Inflammatory macrophage (primary cell): ENCODE measurements around the gene DMBX1.

Source experiments
- DNase-seq, 2 donors: peaks; one replicate each; pipeline ENCODE4 v3.0.0-alpha.2; 2020 to 2022
- total RNA-seq, 18 experiments: gene quantifications; one replicate each; lab custom pipeline; 2026; ENCODE audit warnings: mixed read lengths in 6 of 18, inconsistent platforms in 2 of 18; lab: John Stamatoyannopoulos, UW

DMBX1 gene
- total RNA-seq = 0 to 0.27 (median 0.06) reads per million in 18 experiments

DNA sequence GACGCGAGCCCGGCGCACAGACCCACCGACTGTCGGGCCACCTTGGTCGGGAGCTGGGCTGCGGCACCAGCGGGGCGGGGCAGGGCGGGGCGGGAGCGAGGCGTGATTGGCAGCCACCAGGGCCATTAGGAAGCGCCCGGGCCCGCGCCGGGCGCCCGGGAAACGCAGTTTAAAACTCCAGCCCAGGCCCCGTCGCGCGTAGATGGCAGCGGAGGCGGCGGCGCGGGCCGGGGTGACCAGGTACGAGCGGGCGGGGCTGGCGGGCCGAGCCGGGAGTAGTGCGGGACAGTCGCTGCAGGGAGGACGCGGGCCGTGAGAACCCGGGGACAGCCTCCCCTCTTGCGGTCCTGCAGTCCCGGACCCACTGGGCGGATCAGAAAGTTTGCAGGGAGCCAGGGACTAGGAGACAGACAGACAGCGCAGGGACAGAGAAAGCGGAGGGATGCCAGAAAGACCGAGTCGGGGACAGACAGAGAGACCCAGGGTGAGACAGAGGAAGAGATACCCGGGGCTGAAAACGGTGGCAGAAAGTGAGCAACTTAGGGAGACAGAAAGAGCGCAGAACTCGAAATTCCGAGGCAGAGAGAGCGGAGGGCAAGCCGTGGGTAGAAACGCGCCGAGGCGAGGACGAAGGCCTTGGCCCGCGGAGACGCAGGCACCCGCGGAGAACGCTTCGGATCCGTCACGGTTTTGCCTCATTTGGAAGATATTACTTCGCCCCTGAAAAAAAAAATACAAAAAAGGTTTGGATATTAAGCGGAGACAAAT is at the start of gene DMBX1:
Gene DMBX1 (plus strand): TSS at position 199 of the 768 bp plus-strand sequence. CDS start 17,175 bp downstream, outside the sequence.
- peak; percentile 19 to 33 for DNase-seq

DNA sequence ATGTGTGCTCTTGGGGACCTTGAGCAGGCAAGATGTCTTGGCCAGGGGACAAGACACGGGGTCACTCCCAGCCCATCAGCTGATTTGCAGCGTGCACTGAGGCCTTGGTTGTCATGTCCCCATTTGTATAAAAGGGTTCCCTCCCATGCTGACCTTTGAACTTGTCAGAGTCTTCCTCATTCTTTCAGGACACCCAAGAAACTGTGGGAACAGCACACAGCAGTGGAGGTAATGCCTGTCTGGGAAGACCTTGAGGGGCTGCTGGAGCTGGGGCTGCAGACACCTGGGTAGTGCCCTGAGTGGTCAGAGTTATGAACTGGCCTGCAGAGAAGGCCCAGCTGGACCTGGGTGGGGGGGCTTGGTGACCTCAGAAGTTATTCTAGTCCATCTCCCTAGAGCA is 49.2 kb upstream of the DMBX1 start:
- DNase-seq = no peak

DNA sequence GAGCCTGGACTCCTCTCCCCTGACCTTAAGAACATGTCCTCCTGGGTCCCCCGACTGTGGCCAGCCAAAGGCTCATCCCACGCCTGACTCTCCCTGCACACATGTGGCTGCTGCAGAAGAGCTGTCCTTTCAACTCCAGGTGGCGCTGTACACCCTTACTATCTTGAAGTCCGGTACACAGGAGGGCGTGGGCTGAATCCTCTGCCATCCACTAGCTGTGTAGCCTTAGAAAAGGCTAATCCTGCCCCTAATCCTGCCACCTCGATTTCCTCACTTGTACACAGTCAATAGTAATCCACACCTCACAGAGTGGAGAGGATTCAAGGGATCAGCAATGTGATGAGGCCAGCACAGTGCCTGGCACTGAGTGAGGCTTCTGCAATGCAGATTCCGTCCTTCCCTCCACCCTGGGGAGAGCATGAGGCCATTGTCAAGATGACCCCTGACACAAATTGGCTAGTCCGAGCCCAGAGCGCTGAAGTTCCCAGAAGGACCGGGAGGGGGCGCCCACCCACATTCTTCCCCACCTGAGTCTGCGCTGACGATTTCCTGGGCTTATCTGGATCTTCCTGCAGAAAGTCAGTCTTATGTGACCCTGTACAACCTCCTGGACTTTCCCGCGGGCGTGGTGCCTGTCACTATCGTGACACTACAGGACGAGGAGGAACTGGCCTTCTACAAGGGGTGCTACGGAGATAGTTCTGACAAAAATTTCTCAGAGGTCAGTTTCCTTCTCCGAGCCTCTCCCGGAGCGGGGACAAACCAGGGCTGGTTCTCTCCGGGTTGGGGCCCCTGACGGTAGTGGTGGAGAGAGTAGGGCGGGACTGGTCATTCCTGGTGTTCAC is 47.1 kb upstream of the DMBX1 start:
- peak; percentile 65 to 66 for DNase-seq

DNA sequence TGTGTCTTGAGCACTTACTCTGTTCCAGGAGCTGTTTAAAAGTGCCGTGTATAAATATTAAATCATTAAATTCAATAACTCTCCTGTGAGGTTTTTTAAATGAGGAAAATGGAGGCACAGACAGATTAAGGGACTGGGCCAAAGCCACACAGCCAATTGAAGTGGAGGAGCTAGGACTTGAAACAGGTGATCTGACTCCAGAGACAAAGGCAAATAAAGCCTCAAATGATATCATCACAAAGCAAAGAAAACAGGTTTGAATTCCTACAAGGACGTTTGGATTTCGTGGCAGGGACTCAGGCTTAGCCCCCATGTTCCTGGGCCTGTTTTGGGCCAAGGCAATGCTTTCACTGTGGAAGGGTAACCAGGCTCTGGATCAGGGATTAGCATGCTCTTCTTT is 45.2 kb upstream of the DMBX1 start:
- DNase-seq = no peak

DNA sequence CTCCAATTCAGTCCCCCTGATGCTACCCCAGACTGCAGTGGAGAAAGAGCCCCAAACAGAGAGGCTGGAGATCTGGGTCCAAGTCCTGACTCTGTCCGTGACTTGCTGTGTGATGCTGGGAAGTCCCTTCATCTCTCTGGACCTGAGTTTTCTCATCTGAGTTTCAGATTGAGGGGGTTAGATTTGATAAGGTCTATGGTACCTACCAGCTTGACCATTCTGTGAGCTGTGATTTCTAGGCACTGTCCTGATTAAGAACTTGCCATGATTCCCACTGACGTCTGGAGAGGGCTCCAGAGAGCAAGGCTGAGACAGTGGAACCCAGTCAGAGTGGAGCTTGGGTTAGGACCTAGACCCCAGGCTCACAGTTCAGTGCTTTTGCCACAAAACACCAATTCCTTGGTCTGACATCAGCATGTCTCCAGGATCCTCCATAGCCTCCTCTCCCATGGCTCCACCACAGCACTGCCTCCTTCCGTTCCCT is 43.8 kb upstream of the DMBX1 start:
- DNase-seq = no peak

DNA sequence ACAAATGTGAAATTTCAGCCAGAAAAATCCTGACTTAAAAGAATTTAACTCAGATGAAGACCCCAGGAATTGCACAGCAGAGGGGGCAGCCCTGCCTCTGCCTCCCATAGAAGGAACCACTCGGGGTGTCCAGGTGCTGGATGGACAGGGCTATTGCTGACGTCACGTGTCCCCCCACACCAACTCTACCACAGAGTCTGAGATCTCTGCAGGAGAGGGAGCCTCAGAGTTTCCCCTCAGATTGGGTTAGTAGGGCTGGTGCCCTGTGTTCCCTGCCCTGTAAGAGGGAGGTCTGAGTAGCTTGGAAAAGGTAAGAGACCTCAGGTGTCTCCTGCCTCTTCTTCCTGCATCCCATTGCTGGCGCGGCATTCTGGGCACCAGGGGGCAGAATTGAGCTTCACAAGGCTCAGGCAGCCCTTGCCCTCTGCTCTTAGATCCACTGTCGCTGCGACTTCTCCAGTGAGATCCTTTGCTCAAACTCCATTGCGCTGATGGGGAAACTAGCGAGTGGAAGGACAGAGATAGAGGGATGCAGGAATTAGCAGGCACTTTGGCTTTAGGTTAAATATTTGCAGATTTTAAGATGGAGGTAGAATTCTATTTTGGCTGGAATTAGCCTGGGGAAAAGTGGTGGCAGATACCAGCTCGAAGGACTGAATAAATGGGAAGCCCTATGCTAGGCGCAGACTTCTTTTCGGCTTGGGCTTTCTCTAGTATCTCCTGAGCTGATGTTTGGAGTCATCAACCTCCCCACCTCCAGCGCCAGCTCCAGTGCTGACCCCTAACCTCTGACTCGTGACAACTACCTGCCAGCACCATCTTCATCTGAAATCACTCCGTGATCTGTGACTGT is 42.8 kb upstream of the DMBX1 start:
- peak; percentile 78 to 84 for DNase-seq

DNA sequence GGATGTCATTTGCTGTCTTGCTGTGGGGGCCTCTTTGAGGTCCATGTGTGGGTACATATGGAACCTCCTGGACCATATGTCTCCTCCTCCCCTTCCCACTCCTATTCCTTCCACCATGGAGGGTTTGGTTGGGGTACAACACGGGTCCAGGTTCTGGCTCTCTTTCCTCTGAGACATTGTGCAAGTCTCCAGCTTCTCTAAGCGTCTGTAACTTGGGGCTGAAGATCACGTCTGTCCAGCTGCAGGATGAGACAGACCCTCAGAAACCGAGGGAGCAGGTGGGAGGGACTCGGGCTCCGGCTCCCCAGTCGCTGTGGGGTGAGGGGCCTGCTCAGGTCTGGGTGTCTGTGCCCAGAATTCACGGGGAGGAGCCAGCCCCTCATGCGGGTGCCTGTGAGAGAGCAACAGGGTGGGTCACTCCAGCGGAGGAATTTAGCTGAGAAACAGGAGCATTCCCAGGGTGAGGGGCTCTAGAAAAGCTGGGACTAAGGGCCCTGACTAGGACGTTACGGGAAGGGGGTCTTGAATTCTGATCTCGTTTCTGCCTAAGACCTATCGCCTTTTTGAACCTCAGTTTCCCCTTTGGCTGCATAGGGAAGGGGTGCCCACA is 42.0 kb upstream of the DMBX1 start:
- no peak for DNase-seq

DNA sequence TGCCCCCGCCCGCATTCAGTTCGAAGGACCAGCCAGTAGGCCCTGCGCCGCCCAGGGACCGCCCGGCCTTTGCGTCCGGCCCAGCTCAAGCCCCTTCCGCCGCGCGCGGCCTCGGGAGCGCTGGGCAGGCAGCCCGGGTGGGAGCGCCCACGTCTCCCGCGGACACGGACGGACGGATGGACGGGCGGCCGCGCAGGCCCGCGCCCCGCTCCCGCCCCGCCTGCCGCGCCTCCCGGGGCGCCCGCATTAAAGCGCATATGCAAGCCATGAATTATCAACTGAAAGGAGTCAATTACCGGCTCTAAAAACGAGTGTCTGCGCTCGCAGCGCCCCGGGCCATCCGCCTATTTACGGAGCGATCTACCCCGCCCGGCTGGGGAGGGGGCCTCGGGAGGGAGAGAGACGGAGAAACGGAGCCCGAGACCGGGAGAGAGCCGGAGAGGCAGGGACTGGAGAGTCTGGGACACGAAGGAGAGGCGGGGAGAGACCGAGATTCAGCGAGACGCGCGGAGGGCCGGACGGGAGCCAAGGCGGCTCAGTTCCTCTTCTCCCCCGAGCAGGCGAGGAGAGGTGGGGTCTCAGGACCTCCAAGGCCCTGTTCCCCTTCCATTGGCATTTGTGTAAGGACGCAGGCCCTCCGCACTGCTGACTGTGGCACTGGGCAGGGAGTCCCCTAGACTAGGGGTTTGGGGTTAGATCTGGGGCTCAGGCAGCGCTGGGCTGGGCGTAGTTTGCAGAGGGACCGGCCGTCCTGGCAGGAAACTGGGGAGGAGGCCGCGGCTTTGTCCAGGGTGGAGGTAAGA is 41.3 kb upstream of the DMBX1 start:
- DNase-seq = no peak

DNA sequence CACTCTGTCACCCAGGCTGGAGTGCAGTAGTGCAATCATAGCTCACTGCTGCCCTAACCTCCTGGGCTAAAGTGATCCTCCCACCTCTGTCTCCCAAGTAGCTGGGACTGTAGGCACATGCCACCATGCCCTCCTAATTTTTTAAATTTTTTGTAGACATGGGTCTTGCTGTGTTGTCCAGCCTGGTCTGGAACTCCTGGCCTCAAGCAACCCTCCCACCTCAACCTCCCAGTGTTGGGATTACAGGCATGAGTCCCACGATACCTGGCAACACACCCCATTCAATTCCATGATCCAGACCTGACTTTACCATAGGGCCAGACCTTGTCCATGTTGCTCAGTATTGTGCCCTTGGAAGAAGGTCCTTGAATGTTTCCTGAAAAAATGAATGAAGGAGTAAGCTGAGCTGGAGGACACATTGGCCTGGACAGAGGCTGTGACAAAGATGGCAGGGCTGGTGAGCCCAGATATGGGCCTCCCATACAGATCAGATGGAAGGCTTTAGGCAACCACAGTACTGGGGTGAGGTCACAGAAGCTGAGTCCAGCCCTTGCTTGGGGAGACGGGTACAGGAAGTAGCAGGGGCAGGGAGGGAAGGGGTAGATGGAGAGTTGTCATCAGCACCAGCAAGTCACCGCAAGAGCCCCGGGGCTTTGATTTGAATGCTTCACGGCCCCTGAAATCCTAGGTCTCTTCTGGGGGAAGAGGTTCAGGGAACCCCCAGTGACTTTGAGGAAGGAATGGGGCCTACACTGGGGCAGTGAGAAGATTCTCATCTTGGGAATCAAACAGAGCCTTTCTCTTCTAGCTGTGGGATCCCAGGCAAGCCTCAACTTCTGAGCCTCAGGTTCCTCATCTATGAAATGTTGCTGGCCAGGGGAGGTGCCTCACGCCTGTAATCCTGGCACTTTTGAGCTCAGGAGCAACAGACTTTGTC is 40.1 kb upstream of the DMBX1 start:
- DNase-seq = peak in 1 of 2 donors; percentile 38

DNA sequence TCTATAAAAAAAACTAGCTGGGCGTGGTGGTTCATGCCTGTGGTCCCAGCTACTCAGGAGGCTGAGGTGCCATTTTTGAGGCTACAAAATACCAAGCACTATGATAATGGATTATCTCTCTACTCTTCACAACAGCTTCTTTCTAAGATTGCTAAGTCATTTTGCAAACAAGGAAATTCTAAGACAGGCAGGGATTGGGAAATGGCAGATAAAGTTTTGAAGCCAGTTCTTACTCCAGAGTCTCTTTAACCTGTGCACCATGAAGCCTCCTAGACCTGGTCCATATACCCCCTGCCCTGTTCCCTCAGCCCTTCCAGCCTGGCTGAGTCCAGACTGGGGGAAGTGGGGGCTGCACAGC is 39.5 kb upstream of the DMBX1 start:
- no peak for DNase-seq

DNA sequence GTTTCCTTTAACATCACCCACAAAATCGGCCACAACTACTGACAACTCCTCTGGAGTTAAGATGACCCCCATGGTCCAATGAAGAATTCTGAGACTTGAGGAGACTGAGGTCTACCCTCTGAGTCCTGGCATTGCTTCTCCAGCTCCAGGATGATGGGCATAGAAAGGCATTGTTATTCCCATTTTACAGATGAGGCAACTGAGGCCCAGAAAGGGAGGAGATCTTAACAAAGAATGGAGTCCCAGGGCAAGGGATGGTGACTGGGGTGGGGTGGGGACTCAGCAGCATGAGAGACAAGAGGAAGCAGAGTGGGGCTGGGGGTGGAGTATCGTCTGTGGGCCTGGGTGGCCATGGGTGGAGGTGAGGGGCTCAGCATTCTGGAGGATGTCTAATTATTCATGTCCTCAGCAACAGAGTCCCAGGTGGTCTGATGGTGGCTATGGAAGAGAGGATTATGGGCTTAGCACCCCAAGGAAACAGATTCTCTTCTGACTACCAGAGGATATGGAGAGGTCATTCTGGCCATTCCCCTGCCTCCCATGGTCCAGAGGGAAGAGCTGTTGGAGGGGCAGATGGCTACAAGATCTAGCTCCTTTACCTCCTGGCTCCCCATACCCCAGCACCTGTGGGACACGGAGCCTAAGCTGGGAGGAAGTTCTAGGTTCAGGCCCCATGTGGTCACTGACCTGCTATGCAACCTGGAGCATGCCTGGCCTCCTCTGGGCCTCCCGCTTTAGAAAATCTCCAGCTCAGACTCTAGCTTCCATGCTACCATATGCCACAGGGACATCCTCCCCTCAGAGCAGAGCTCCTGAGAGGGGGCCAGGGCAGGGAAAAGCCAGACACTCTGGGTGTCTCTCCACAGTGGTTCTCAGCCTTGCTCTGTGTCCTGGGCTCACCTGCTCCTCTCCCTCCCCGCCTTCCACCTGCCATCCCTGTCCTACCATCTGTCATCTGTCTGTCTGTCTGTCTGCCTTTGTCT is 37.4 kb upstream of the DMBX1 start:
- DNase-seq = no peak

DNA sequence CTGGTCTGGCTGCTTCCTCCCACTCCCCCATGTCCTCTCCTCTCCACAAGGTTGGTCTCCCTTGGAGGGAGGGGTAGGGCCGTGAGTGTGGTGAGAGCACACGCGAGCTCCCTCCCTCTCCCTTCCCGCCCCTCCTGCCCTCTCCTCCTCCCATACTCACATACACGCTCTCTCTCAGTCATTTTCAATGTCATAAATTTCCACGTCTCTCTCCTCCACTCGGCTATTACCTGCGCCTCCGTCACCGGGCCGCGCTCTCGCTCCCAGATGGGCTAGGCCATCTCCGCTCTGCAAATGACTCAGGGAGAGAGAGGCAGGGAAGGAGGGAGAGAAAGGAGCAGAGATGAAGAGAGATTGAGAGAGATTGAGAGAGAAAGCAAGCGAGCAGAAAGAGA is 36.7 kb upstream of the DMBX1 start:
- no peak for DNase-seq

DNA sequence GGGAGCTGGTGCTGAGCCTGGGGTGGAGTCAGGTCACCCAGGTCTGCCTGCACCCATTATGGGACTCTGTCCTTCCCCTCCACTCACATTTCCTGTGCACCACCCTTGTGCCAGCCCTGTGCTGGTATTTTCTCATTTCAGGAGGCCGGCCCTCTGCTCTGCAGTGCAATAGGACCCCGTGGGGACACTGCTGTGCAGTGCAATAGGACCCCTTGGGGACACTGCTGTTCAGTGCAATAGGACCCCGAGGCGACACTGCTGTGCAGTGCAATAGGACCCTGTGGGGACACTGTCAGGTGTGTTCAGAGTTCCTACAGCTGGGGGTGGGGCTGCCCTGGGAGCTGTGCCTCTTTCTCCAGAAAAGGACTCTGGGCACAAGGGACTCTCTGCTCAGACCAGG is 36.2 kb upstream of the DMBX1 start:
- no peak for DNase-seq

DNA sequence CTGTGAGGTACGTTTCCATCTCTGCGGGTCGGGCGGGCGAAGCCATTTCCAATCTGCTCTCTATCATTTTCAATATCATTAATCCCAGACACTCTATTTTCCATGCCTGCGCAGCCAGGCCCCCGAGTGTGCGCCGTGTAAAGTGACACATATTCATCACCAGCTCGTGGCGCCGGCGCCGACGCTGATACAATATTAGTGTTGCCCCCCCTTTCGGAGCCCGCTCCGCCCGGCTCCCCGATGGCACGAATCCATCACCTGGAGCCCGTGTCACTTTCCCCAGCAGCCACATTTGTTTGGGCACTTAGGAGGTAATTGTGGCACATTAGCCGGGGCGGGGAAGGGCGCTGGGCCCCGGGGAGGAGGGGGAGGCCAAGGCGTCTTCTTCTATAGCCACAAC is 33.7 kb upstream of the DMBX1 start:
- no peak for DNase-seq

DNA sequence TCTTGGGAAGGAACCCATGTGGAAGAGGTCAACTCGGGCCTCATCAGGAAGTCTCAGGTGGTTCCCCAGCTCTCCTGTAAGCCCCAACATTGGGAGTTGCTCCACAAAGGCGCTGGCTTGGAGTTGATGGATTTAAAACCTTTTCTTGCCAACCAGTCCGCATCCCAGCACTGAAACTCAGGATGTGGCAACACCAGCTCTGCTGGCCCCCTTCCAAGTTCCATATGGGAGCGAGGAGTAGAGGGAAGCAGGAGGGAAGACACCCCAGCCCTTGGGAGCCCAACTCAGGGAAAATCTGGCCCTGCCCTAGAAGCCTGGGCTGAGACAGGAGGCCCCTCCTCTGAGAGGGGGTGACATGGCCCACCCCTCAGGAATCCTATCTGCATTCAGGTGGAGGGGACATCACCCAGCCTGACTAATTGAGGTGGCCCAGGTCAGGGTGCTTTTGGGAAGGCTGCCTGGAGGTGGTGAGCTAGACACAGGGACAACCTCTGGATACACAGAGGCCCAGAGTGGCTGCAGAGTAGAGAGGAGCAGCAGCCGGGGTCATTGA is 33.1 kb upstream of the DMBX1 start:
- DNase-seq = no peak

DNA sequence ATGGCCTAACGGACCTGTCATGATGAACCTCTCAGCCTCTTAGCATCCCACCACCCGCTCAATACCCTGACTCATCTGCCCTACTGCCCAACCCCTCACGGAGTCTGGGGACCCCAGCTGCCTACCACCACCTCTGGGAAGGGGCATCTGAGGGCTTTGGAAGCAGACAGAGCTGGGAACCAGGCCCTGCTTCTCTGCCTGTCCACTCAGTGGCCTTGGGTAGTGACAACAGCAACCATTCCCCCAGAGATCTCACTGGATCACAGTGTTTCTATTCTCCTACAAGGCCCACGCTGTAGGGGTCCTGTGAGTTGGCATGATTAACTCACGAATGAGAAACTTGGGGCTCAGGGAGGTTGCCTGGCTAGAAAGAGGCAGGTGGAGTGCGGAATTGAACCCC is 32.5 kb upstream of the DMBX1 start:
- no peak for DNase-seq

DNA sequence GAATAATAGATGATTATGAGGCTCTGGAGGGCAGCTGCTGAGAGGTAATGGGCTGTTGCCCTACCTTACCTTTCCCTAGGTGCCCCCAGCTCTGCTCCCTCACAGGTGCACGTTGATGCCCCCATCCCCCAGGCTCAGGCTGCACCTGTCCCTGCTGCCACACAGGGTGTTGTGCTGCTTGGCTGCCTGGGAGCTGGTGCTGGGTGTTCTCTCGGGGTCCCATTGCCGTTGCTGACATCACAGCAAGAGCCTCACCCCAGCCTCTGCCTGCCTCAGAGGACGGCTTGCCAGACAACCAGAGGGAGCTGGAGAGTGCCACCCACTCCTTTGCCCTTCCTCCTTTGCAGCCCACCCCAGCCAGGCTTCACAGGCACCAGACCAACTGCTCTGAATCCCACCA is 31.4 kb upstream of the DMBX1 start:
- DNase-seq = no peak

DNA sequence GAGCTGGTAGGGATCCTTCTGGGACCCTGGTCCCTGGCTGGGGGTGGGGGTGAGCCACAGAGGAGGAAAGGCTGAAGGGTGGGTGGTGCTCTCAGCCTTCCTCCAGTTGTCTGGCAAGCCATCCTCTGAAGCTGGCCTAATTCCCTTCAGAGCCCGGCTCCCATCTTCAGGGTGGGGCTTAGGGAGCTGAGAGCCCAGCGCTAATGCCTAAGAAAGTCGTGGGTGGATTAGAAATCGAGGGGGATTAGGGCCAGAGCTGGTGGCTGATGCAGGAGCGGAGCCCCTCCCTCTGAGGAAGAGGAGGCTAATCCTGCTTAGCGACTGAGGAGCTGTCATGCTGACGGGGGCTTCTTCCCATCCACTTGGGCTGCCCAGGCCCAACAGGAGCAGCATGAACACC is 30.8 kb upstream of the DMBX1 start:
- no peak for DNase-seq

DNA sequence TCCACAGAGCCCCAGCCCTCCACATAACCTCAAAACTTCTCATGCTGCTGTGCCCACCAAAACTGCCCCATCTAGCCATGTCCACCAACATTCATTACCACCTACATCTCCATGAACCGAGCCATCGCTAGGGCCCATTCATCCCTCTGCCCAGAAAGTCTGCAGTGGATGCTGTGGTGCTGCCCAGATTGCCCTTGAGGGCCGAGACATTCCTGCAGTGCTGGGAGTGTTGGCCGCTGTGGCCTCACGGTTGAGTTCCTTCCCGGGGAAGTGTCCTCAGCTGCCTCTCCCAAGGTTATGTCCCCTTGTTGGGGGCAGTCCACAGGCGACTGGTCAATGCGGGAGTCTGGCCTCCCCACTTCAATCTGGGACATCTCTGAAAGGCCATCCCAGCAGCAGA is 30.3 kb upstream of the DMBX1 start:
- no peak for DNase-seq
